HAP-1 (cell line): ENCODE measurements around the gene PCBD1.

Experiments
- DNase-seq, 2 experiments: peaks; one replicate each; pipeline ENCODE4 v3.0.0-alpha.2; 2016 to 2020; ENCODE audit warnings: low spot score in 2 of 2
- H3K27me3 ChIP-seq: fragments of 250-450 bp; sonication (Bioruptor Pico); 2 replicates; pipeline ENCODE4 v1.5.1; 2020; ENCODE audit warnings: low read depth, mild to moderate bottlenecking, moderate library complexity
- H3K36me3 ChIP-seq: fragments of 250-450 bp; sonication (Bioruptor Pico); replicated peaks from 2 replicates; pipeline ENCODE4 v1.5.1; 2020; ENCODE audit warnings: mild to moderate bottlenecking
- H3K4me1 ChIP-seq: fragments of 250-450 bp; sonication (Bioruptor Pico); 2 replicates; pipeline ENCODE4 v1.5.1; 2020; ENCODE audit warnings: mild to moderate bottlenecking
- H3K4me3 ChIP-seq: fragments of 250-450 bp; sonication (Bioruptor Pico); 2 replicates; pipeline ENCODE4 v1.5.1; 2020; ENCODE audit warnings: mild to moderate bottlenecking, moderate library complexity
- H3K9me3 ChIP-seq: fragments of 250-450 bp; sonication (Bioruptor Pico); 2 replicates; pipeline ENCODE4 v1.5.1; 2020; ENCODE audit warnings: mild to moderate bottlenecking, moderate library complexity
- in situ Hi-C: fragments of 300-500 bp; cut with MboI; formaldehyde crosslinking; loops from 3 replicates; pipeline ENCODE4 v1.14.3; 2020; ENCODE audit warnings: low sequenced_read_pairs, inconsistent platforms, mixed read lengths

Gene PCBD1

GRCh38 chr10:70853457-70853856 lies 34.9 kb downstream of the PCBD1 start:
- in situ Hi-C loops, result no loop called here
- Histone ChIP-seq H3K4me3 (no peak overlapping the region), H3K9me3 (no peaks in the 10 kb centered on the region), H3K27me3 (no peaks in the 10 kb centered on the region), H3K4me1 (no peaks in the 10 kb centered on the region), H3K36me3 (peaks cover 26% of the 10 kb centered on the region)
- no peak for DNase-seq

- Histone ChIP-seq H3K4me3 (no peak overlapping the region), H3K9me3 (no peaks in the 10 kb centered on the region), H3K27me3 (no peaks in the 10 kb centered on the region), H3K4me1 (no peaks in the 10 kb centered on the region), H3K36me3 (peaks cover 26% of the 10 kb centered on the region)
- in situ Hi-C loops, result no loop called here
- DNase-seq, result no peak
Observed at GRCh38 chr10:70853038-70853437, 35.3 kb downstream of the PCBD1 start.

- H3K36me3 ChIP-seq, result peaks cover 16% of the 10 kb centered on the region
- no peaks in the 10 kb centered on the region for H3K9me3 ChIP-seq
- H3K4me3 ChIP-seq, result no peak overlapping the region
- H3K27me3 ChIP-seq, result no peaks in the 10 kb centered on the region
- H3K4me1 ChIP-seq, result no peaks in the 10 kb centered on the region
- in situ Hi-C loops, result no loop called here
- DNase-seq, result no peak
Observed at GRCh38 chr10:70851597-70852475, 36.5 kb downstream of the PCBD1 start.

DNA sequence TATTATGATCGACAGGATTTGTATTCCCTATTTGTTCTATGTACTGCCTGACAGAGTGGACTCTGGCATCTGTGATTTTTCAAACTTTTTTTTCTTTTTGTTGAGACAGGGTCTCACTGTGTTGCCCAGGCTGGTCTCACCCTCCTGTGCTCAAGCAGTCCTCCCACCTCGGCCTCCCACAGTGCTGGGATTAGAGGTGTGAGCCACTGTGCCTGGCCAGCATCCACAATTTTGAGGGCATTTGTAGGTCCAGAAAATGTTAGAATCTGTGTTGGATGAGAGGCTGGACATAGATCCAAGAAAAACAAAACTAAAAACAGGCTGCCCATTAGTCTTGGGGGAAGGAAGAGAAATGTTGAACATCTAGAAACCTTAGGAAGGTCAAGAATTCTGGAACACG lies 38.3 kb downstream of the PCBD1 start:
- no peaks in the 10 kb centered on the region for H3K9me3 ChIP-seq
- H3K36me3 ChIP-seq, result peaks cover 24% of the 10 kb centered on the region
- H3K4me1 ChIP-seq, result no peaks in the 10 kb centered on the region
- H3K27me3 ChIP-seq, result no peaks in the 10 kb centered on the region
- no peak overlapping the region for H3K4me3 ChIP-seq
- no peak for DNase-seq
- in situ Hi-C loops, result no loop called here

DNA sequence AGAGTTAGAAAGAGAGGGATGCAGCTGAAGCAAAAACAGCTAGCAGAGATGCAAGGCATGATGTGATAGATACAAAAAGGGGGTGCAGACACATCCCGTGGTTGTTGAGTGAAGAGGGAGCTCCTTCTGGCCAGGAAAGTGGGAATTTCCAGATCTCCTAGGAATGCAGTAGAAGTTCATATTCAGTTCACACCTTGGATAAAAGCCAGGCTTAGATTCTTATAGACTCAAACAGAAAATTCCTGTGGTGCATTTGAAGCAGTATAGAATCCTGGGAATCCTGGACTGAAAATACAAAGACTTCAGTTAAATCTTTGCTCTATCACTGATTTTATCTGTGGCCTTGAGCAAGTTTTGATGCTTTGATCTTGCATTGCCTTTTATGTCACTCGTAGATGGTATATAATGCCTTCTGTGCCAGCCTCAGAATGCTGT lies 38.8 kb downstream of the PCBD1 start:
- in situ Hi-C loops, result no loop called here
- H3K36me3 ChIP-seq, result peaks cover 21% of the 10 kb centered on the region

DNA sequence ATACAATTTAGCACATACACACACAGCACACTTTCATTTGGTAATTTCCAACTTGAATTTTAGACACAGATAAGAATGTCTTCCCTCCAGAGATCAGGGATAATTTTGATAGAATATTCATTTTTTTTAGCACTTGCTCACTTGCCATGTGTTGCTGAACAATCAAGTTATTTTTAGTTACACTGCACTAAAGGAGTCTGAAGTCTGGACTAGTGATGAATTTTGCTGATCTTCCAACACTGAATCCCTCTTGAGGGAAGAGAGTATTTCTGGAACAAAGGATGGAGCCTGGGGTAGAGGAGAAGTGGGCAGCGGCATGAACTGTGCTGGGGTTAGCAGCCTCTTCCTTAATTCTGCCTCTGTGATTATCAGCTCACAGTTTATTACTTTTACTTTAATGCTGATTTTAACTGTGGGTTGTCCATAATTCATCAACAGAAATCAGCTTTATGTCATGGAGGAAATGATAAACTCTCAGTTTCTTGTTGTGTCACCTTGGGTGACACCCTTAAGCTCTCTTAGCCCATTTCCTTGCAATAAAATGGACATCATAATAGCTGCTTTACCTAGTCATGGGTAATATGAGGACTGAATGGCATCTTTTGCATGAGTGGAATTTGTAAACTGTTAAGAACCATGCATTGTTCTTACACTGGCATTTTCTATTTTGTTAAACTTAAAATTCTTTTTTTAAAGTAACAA lies 40.6 kb downstream of the PCBD1 start:
- Histone ChIP-seq H3K36me3 (peaks cover 14% of the 10 kb centered on the region), H3K4me1 (no peaks in the 10 kb centered on the region), H3K9me3 (no peaks in the 10 kb centered on the region), H3K4me3 (no peak overlapping the region), H3K27me3 (no peaks in the 10 kb centered on the region)
- DNase-seq, result no peak
- in situ Hi-C loops, result no loop called here

More for the DNA sequence above, 38.8 kb downstream of the PCBD1 start:
- no peaks in the 10 kb centered on the region for H3K27me3 ChIP-seq
- no peak for DNase-seq
- no peaks in the 10 kb centered on the region for H3K4me1 ChIP-seq
- H3K9me3 ChIP-seq, result no peaks in the 10 kb centered on the region
- H3K4me3 ChIP-seq, result no peak overlapping the region

DNA sequence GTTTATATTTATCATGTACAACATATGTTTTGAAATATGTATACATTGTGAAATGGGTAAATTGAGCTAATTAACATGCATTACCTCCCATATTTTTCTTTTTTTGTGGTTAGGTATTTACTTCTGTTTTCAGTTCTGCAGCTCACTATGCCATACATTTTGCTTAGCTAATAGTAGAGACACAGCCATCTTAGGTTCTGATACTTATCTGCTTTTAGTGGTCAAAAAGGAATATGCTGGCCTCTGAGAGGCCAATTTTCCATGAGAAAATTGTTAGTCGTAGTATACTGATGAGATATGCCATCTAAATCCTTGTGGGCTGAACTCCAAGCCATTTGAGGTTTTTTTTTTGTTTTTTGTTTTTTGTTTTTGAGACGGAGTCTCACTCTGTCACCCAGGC lies 41.6 kb downstream of the PCBD1 start:
- no peaks in the 10 kb centered on the region for H3K9me3 ChIP-seq
- no peaks in the 10 kb centered on the region for H3K27me3 ChIP-seq
- DNase-seq, result no peak
- peaks cover 17% of the 10 kb centered on the region for H3K36me3 ChIP-seq
- no peak overlapping the region for H3K4me3 ChIP-seq
- no peaks in the 10 kb centered on the region for H3K4me1 ChIP-seq
- in situ Hi-C loops, result no loop called here

- Histone ChIP-seq H3K4me1 (no peaks in the 10 kb centered on the region), H3K36me3 (peaks cover 17% of the 10 kb centered on the region), H3K27me3 (no peaks in the 10 kb centered on the region), H3K9me3 (no peaks in the 10 kb centered on the region), H3K4me3 (no peak overlapping the region)
- DNase-seq, result no peak
- in situ Hi-C loops, result no loop called here
Observed at GRCh38 chr10:70845816-70846215, 42.5 kb downstream of the PCBD1 start.

DNA sequence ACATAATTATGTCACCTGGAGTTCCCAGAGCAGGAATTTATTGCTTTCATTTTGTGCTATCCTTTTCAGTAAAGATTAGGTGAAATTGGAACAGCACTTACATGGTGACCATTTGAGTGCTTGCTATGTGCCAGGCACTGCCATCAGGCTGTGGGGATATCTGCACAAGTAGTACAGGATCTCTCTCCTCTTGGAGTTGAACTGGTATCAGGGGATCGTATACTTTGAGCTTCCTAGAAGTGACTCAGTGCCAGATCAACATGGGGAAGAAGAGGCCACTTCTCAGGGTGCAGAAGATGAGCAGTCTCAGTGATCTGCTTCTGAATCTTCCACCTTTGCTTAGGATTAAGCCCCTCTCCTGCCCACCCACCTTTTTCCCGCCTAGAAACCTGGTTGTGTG lies 43.1 kb downstream of the PCBD1 start:
- no peaks in the 10 kb centered on the region for H3K27me3 ChIP-seq
- in situ Hi-C loops, result no loop called here

GRCh38 chr10:70843776-70844489 lies 44.4 kb downstream of the PCBD1 start:
- H3K9me3 ChIP-seq, result no peaks in the 10 kb centered on the region
- no peak for DNase-seq
- no peaks in the 10 kb centered on the region for H3K4me1 ChIP-seq
- in situ Hi-C loops, result no loop called here
- no peaks in the 10 kb centered on the region for H3K27me3 ChIP-seq
- no peak overlapping the region for H3K4me3 ChIP-seq
- peaks cover 22% of the 10 kb centered on the region for H3K36me3 ChIP-seq

More for the DNA sequence above, 43.1 kb downstream of the PCBD1 start:
- Histone ChIP-seq H3K9me3 (no peaks in the 10 kb centered on the region), H3K4me3 (no peak overlapping the region), H3K4me1 (no peaks in the 10 kb centered on the region), H3K36me3 (peaks cover 17% of the 10 kb centered on the region)
- no peak for DNase-seq

DNA sequence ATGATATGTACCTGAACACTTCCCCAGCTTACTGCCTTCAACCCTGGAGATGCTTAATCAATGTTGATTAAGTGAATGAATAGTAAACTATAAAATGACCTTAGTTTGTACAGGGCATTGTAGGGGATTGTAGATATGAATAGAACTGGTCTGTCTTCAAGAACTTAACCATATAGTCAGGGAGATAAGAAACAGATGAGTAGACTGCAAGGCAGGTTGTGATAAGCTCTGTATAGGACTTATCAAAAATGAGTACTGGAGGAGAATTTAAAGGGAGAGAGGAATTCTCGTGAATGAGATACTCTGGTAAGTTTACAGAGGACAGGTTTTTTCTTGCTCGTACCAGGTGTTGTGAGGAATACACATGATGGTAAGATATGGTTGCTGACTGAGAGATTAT lies 45.0 kb downstream of the PCBD1 start:
- DNase-seq, result no peak

GRCh38 chr10:70840836-70841235 lies 47.5 kb downstream of the PCBD1 start:
- H3K4me1 ChIP-seq, result no peaks in the 10 kb centered on the region
- no peaks in the 10 kb centered on the region for H3K9me3 ChIP-seq
- no peaks in the 10 kb centered on the region for H3K27me3 ChIP-seq
- in situ Hi-C loops, result no loop called here
- H3K4me3 ChIP-seq, result no peak overlapping the region
- DNase-seq, result no peak
- H3K36me3 ChIP-seq, result peaks cover 9% of the 10 kb centered on the region

More for the DNA sequence above, 45.0 kb downstream of the PCBD1 start:
- Histone ChIP-seq H3K4me1 (no peaks in the 10 kb centered on the region), H3K27me3 (no peaks in the 10 kb centered on the region), H3K36me3 (peaks cover 19% of the 10 kb centered on the region), H3K9me3 (no peaks in the 10 kb centered on the region), H3K4me3 (no peak overlapping the region)
- in situ Hi-C loops, result no loop called here

GRCh38 chr10:70838270-70838805 lies 50.0 kb downstream of the PCBD1 start:
- DNase-seq, result no peak

More at GRCh38 chr10:70838270-70838805, 50.0 kb downstream of the PCBD1 start:
- no peak overlapping the region for H3K4me3 ChIP-seq
- no peaks in the 10 kb centered on the region for H3K27me3 ChIP-seq
- H3K9me3 ChIP-seq, result no peaks in the 10 kb centered on the region
- in situ Hi-C loops, result no loop called here
- no peaks in the 10 kb centered on the region for H3K4me1 ChIP-seq
- peaks cover 9% of the 10 kb centered on the region for H3K36me3 ChIP-seq
